ENCODE results near the gene CLCA4. TPM values are rescaled to one million over a fixed set of nuclear protein-coding genes. Genes with fewer than 3 reads are reported as not detected.

The CLCA4 gene
- total RNA-seq, 4 donors from 2014 or later: 10.3 to 113 (median 14.1) TPM; not detected in 1

- TF ChIP-seq CTCF (IDR thresholded peaks at IDR 0.05): no peak
- TF ChIP-seq POLR2A (IDR thresholded peaks at IDR 0.05): no peak
- H3K9me3 ChIP-seq: no peaks in the 10 kb centered on the region
- no peak for DNase-seq
- no peak overlapping the region for H3K27ac ChIP-seq
- peaks cover 0 to 4% (median 0%) of the 10 kb centered on the region in 4 donors for H3K4me1 ChIP-seq
- H3K27me3 ChIP-seq: no peaks in the 10 kb centered on the region
- H3K4me3 ChIP-seq: no peak overlapping the region
- H3K36me3 ChIP-seq: no peaks in the 10 kb centered on the region
Measured at GRCh38 chr1:86530211-86530845, 16.6 kb upstream of the CLCA4 start.

- DNase-seq: no peak
- Histone ChIP-seq H3K4me1 (no peaks in the 10 kb centered on the region), H3K27me3 (no peaks in the 10 kb centered on the region), H3K36me3 (no peaks in the 10 kb centered on the region), H3K27ac (peak overlapping the region in 1 of 4 donors; percentile 55), H3K4me3 (no peak overlapping the region), H3K9me3 (no peaks in the 10 kb centered on the region)
- TF ChIP-seq POLR2A (IDR thresholded peaks at IDR 0.05) (no peak), CTCF (IDR thresholded peaks at IDR 0.05) (no peak)
Measured at GRCh38 chr1:86537928-86538695, 8.8 kb upstream of the CLCA4 start.

GRCh38 chr1:86538775-86539174, 8.1 kb upstream of the CLCA4 start:
- TF ChIP-seq CTCF (IDR thresholded peaks at IDR 0.05) (no peak), POLR2A (IDR thresholded peaks at IDR 0.05) (no peak)

GRCh38 chr1:86541859-86542258, 5.0 kb upstream of the CLCA4 start:
- Histone ChIP-seq H3K4me3 (no peak overlapping the region), H3K27me3 (no peaks in the 10 kb centered on the region), H3K4me1 (no peaks in the 10 kb centered on the region), H3K36me3 (no peaks in the 10 kb centered on the region), H3K9me3 (no peaks in the 10 kb centered on the region), H3K27ac (no peak overlapping the region)
- DNase-seq: no peak
- TF ChIP-seq CTCF (IDR thresholded peaks at IDR 0.05): no peak
- TF ChIP-seq POLR2A (IDR thresholded peaks at IDR 0.05): no peak

More at GRCh38 chr1:86538775-86539174, 8.1 kb upstream of the CLCA4 start:
- no peak for DNase-seq
- Histone ChIP-seq H3K4me1 (no peaks in the 10 kb centered on the region), H3K36me3 (no peaks in the 10 kb centered on the region), H3K4me3 (no peak overlapping the region), H3K9me3 (no peaks in the 10 kb centered on the region), H3K27me3 (no peaks in the 10 kb centered on the region), H3K27ac (no peak overlapping the region)

- H3K27me3 ChIP-seq: no peaks in the 10 kb centered on the region
- no peaks in the 10 kb centered on the region for H3K36me3 ChIP-seq
- H3K4me3 ChIP-seq: no peak overlapping the region
- H3K27ac ChIP-seq: no peak overlapping the region
- DNase-seq: no peak
- TF ChIP-seq CTCF (IDR thresholded peaks at IDR 0.05) (no peak), POLR2A (IDR thresholded peaks at IDR 0.05) (no peak)
- H3K9me3 ChIP-seq: no peaks in the 10 kb centered on the region
- no peaks in the 10 kb centered on the region for H3K4me1 ChIP-seq
Measured at GRCh38 chr1:86542631-86543030, 4.2 kb upstream of the CLCA4 start.

All from Peyer's patch (tissue), 4 donors.